Stimulated activated CD4-positive, alpha-beta T cell treated with anti-CD3 and anti-CD28 coated beads, Interleukin-12 subunit alpha, Interleukin-12 subunit beta, amount 100 ng/mL, for 4 hours (primary cell): ENCODE data around the gene CHAD.
A peak's percentile ranks its signal among the peaks of the same experiment; 100 is the strongest.
"Not testable (repeated sequence)": the region's sequence is repeated elsewhere in the genome, so short reads cannot be mapped to it uniquely, and the experiment has no call there.

ENCODE experiments used
- DNase-seq: peaks from one replicate; pipeline ENCODE4 v3.0.0-alpha.2; 2020

CHAD gene

GRCh38 chr17:50493744-50494143 is 25.1 kb upstream of the CHAD start:
- no peak for DNase-seq

GRCh38 chr17:50492214-50492613 is 23.5 kb upstream of the CHAD start:
- no peak for DNase-seq

GRCh38 chr17:50491505-50491904 is 22.8 kb upstream of the CHAD start:
- DNase-seq = no peak

GRCh38 chr17:50488880-50489279 is 20.2 kb upstream of the CHAD start:
- DNase-seq = no peak

- DNase-seq = no peak
These were observed 18.8 kb upstream of the CHAD start for GRCh38 chr17:50487213-50488096.

GRCh38 chr17:50484386-50485155 is 15.9 kb upstream of the CHAD start:
- no peak for DNase-seq

GRCh38 chr17:50483266-50483665 is 14.6 kb upstream of the CHAD start:
- DNase-seq = no peak

- peak; percentile 67 for DNase-seq
These were observed 13.8 kb upstream of the CHAD start for GRCh38 chr17:50482516-50482915.

- no peak for DNase-seq
These were observed 13.4 kb upstream of the CHAD start for GRCh38 chr17:50482110-50482509.

GRCh38 chr17:50481648-50482047 is 13.0 kb upstream of the CHAD start:
- no peak for DNase-seq

- DNase-seq = no peak
These were observed 12.3 kb upstream of the CHAD start for GRCh38 chr17:50480854-50481490.

- DNase-seq = no peak
These were observed 11.6 kb upstream of the CHAD start for GRCh38 chr17:50480142-50480764.

GRCh38 chr17:50479522-50480141 is 11.0 kb upstream of the CHAD start:
- peak; percentile 60 for DNase-seq

GRCh38 chr17:50478391-50479381 is 10.0 kb upstream of the CHAD start, which contains the start of gene RSAD1:
TSS of gene RSAD1 (plus strand) at chr17:50478860. CDS start at chr17:50478885, 25 bp downstream.
- DNase-seq = peak; percentile 80

GRCh38 chr17:50477976-50478375 is 9.3 kb upstream of the CHAD start:
- no peak for DNase-seq

- no peak for DNase-seq
These were observed 8.1 kb upstream of the CHAD start for GRCh38 chr17:50476545-50477315.

GRCh38 chr17:50475775-50476544 is 7.3 kb upstream of the CHAD start:
- not testable (repeated sequence) for DNase-seq

- no peak for DNase-seq
These were observed 6.7 kb upstream of the CHAD start for GRCh38 chr17:50475362-50475761.

GRCh38 chr17:50474523-50474922 is 5.8 kb upstream of the CHAD start:
- DNase-seq = no peak

GRCh38 chr17:50473901-50474300 is 5.2 kb upstream of the CHAD start:
- no peak for DNase-seq
